Retinal pigment epithelial cell (primary cell): Measurements from ENCODE around the gene PIGN.

Source experiments
- DNase-seq: peaks from one replicate; pipeline ENCODE4 v3.0.0-alpha.2; 2010; ENCODE audit warnings: low read depth
- H3K4me3 ChIP-seq: 2 replicates; pipeline ENCODE4 v1.5.1; 2011; ENCODE audit warnings: mild to moderate bottlenecking, low read length, control low read depth, moderate library complexity
- CTCF ChIP-seq: conservative IDR thresholded peaks from 2 replicates; pipeline ENCODE4 v1.5.1; 2011; ENCODE audit warnings: low read depth, low read length, control low read depth, inconsistent platforms

The PIGN gene

GRCh38 chr18:62018034-62018758 is 168.7 kb downstream of the PIGN start:
- TF ChIP-seq CTCF = no peak
- no peak for DNase-seq
- no peak overlapping the region for H3K4me3 ChIP-seq

GRCh38 chr18:62017618-62018017 is 169.2 kb downstream of the PIGN start:
- TF ChIP-seq CTCF = no peak
- DNase-seq = no peak
- no peak overlapping the region for H3K4me3 ChIP-seq

- H3K4me3 ChIP-seq = no peak overlapping the region
- no peak for TF ChIP-seq CTCF
Measured at GRCh38 chr18:62011416-62011815, 175.4 kb downstream of the PIGN start.

GRCh38 chr18:62009521-62009920 is 177.3 kb downstream of the PIGN start:
- TF ChIP-seq CTCF = no peak
- no peak overlapping the region for H3K4me3 ChIP-seq
- no peak for DNase-seq

More at GRCh38 chr18:62011416-62011815, 175.4 kb downstream of the PIGN start:
- DNase-seq = no peak

- DNase-seq = no peak
- no peak overlapping the region for H3K4me3 ChIP-seq
- no peak for TF ChIP-seq CTCF
Measured at GRCh38 chr18:62001396-62001795, 185.5 kb downstream of the PIGN start.

GRCh38 chr18:61998957-61999356 is 187.9 kb downstream of the PIGN start:
- no peak for TF ChIP-seq CTCF
- no peak for DNase-seq
- no peak overlapping the region for H3K4me3 ChIP-seq

- DNase-seq = no peak
- no peak for TF ChIP-seq CTCF
- H3K4me3 ChIP-seq = no peak overlapping the region
Measured at GRCh38 chr18:61998335-61998734, 188.5 kb downstream of the PIGN start.
